K562 (cell line): ENCODE measurements around the gene POMGNT2. TPM values are rescaled to one million over a fixed set of nuclear protein-coding genes. Genes with fewer than 3 reads are reported as not detected.

Source experiments
- DACH1 ChIP-seq: fragments of 450-650 bp; IDR thresholded peaks from 2 replicates; pipeline ENCODE4 v1.6.1; 2018; ENCODE audit not compliant: partially characterized antibody
- JUND ChIP-seq, 2 experiments: IDR thresholded peaks; 2 replicates in 1 of 2; 3 replicates in 1 of 2; pipeline ENCODE4 v1.6.1; 2011; ENCODE audit warnings: borderline replicate concordance in 2 of 2, low read depth in 2 of 2, low read length in 2 of 2, improper control_type of control experiment in 1 of 2, missing biosample characterization in 1 of 2, missing genetic modification characterization in 1 of 2, missing genetic modification reagents in 1 of 2
- SMAD1 ChIP-seq: fragments of 150-350 bp; IDR thresholded peaks from 2 replicates; pipeline ENCODE4 v1.6.1; 2014; ENCODE audit warnings: low read length, low read depth; ENCODE audit not compliant: partially characterized antibody
- SMAD3 ChIP-seq: fragments of 450-650 bp; formaldehyde crosslinking; conservative IDR thresholded peaks from 2 replicates; pipeline ENCODE4 v1.4.0; 2020; ENCODE audit warnings: mild to moderate bottlenecking
- ZNF766 ChIP-seq: fragments of 200-800 bp; sonication (Bioruptor generic); conservative IDR thresholded peaks from 2 replicates; pipeline ENCODE4 v1.6.1; 2016; ENCODE audit warnings: missing genetic modification characterization, missing compliant biosample characterization
- polyA plus RNA-seq, 8 experiments: library from polyadenylated mRNA; depleted of rRNA in 4 of 8; stranded (reverse) in 5 of 8; unstranded in 3 of 8; fragments of >200 nt; fragmentation: Nextera tagmentation in 2 of 8; fragmentation: Illumina TruSeq in 1 of 8; extraction: Ambion mirVana in 2 of 8; extraction: Trizol in 1 of 8; gene quantifications; 2 replicates each; pipeline versions ENCODE4 v1.2.1 to v1.2.3, GENCODE V29; 2011 to 2014; ENCODE audit warnings: inconsistent platforms in 1 of 8, missing spikeins in 1 of 8
- total RNA-seq, 7 experiments: library from RNA; depleted of rRNA in 6 of 7; stranded (reverse); fragments of >200 nt in 6 of 7; fragmentation: Illumina TruSeq in 2 of 7; extraction: Trizol in 2 of 7; gene quantifications; 2 replicates each; pipeline versions ENCODE4 v1.2.1 to v1.2.3, GENCODE V29; 2011 to 2021; ENCODE audit warnings: low replicate concordance in 1 of 7
- TF ChIP-seq, protein P1 (sequence below): fragments of 200-800 bp; sonication (Bioruptor generic); IDR thresholded peaks from 2 replicates; pipeline ENCODE4 v1.6.1; 2017; ENCODE audit warnings: missing genetic modification characterization, missing compliant biosample characterization
- TF ChIP-seq, protein P2 (sequence below): fragments of 450-650 bp; IDR thresholded peaks from 2 replicates; pipeline ENCODE4 v1.6.1; 2016
- TF ChIP-seq, protein P3 (sequence below): fragments of 250-450 bp; sonication (Bioruptor Pico); IDR thresholded peaks from 2 replicates; pipeline ENCODE4 v1.5.0; 2021; ENCODE audit warnings: mild to moderate bottlenecking, moderate library complexity
- TF ChIP-seq, protein P4 (sequence below), 2 experiments: fragments of 450-650 bp in 1 of 2; sonication (generic) in 1 of 2; formaldehyde crosslinking in 1 of 2; IDR thresholded peaks in 1 of 2; conservative IDR thresholded peaks in 1 of 2; 2 replicates each; pipeline versions ENCODE4 v1.6.1 to v1.8.1; 2016 to 2023; ENCODE audit warnings: mild to moderate bottlenecking in 2 of 2, moderate library complexity in 2 of 2, inconsistent platforms in 1 of 2, missing genetic modification reagents in 1 of 2
- TF ChIP-seq, protein P5 (sequence below): fragments of 450-650 bp; IDR thresholded peaks from 2 replicates; pipeline ENCODE4 v1.6.1; 2017; ENCODE audit warnings: antibody characterized with exemption, mild to moderate bottlenecking

Gene POMGNT2
- total and polyA plus RNA-seq, 9 of the 15 experiments (the other 6 are each of a cell fraction or from before 2014, with no cell fraction given): 0.65 to 14.1 (median 10.3) TPM

DNA sequence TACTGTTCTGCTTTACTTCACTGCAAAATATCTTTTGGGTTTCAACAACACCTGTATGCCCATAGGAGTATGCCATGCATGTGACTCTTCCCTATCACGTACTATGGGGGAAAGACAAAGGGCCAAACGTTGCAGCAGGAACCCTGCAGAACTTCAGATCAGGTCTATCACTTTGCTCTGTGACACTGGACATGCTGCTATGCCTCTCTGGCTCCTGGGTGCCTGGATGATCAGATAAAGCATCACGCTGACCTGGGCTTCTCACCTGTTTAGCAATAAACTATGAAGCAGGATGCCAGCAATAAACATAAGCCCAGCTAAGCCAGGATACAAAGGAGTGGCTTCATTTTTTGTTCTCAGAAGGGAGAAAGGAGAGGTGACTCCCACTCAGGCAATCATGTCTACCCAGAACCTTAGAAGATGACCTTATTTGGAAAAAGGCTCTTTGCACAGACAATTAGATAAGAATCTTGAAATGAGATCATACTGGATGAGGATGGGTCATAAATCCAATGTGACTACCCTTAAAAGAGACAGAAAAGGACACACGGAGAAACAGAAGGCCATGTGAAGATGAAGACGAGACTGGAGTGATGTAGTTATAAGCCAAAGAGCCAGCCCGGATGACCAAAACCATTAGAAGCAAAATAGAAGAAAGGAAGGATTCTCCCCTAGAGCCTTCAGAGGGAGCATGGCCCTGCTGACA lies 19.3 kb downstream of the POMGNT2 start (continued):
- TF ChIP-seq, protein P1, sequence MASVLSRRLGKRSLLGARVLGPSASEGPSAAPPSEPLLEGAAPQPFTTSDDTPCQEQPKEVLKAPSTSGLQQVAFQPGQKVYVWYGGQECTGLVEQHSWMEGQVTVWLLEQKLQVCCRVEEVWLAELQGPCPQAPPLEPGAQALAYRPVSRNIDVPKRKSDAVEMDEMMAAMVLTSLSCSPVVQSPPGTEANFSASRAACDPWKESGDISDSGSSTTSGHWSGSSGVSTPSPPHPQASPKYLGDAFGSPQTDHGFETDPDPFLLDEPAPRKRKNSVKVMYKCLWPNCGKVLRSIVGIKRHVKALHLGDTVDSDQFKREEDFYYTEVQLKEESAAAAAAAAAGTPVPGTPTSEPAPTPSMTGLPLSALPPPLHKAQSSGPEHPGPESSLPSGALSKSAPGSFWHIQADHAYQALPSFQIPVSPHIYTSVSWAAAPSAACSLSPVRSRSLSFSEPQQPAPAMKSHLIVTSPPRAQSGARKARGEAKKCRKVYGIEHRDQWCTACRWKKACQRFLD (CRISPR knock-in tag): peak; percentile 90
- TF ChIP-seq, protein P2, sequence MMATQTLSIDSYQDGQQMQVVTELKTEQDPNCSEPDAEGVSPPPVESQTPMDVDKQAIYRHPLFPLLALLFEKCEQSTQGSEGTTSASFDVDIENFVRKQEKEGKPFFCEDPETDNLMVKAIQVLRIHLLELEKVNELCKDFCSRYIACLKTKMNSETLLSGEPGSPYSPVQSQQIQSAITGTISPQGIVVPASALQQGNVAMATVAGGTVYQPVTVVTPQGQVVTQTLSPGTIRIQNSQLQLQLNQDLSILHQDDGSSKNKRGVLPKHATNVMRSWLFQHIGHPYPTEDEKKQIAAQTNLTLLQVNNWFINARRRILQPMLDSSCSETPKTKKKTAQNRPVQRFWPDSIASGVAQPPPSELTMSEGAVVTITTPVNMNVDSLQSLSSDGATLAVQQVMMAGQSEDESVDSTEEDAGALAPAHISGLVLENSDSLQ: peak; percentile 89
- TF ChIP-seq SMAD3 (CRISPR knock-in tag) (0 out of 2 replicates have a peak, but pooled peaks have one; percentile 49), JUND (IDR thresholded peaks at IDR 0.05; ENCODE audit: borderline replicate concordance, low read depth, low read length) (peak; percentile 88), JUND (tag; IDR thresholded peaks at IDR 0.05; ENCODE audit: borderline replicate concordance, low read depth, low read length) (peak; percentile 91), ZNF766 (CRISPR knock-in tag) (peak; percentile 87), SMAD1 (no peak), DACH1 (no peak)
- TF ChIP-seq, protein P3, sequence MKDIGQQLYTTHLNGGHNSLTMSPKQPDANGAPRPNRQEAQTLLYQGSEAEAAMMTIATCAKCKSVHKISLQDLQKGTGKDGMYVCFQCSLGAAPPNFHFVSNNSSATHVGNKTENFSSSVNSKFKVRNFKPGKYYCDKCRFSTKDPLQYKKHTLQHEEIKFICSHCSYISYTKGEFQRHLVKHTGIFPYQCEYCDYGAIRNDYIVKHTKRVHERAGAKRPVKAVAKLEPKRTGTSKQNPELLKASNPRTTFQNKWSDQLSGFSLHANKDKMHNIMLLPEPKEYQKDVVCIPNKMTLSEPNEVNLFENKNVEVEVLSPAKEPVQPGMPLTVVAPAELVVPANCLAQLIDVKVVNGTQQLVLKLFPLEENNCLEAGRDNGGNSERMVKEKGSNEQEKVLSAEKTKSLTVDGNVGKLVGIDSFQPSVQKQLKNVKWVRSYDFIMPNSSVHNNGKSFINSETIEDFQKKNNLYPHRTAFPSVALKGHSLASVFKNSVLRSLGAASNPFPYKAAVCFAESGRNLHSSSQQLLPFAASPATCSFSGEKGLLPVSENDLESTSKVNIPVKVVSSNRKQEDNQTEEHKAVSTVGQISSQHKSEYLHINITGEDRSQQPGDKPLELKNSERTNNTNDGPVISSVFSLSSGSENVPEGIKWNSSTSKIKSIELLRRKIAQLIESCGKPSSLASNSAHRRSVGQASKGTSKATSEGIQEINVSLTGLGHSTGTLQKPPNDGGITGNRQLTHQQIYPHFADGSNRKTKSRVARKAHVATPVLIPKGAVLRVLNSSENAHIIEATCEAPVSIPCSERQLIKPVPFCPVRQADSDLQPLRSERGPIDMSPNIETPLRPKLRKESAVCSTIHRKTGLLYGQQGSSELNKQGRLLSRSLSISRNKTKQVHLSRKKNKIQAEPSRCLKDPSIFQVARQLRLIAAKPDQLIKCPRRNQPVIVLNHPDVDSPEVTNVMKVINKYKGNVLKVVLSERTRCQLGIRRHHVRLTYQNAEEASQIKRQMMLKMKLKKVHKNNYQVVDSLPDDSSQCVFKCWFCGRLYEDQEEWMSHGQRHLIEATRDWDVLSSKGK (CRISPR knock-in tag): no peak
- TF ChIP-seq, protein P4, sequence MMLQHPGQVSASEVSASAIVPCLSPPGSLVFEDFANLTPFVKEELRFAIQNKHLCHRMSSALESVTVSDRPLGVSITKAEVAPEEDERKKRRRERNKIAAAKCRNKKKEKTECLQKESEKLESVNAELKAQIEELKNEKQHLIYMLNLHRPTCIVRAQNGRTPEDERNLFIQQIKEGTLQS (IDR thresholded peaks at IDR 0.05): peak; percentile 90
- TF ChIP-seq, protein P4 (CRISPR knock-in tag; conservative IDR thresholded peaks at IDR 0.05): 0 out of 2 replicates have a peak, but pooled peaks have one; percentile 20
- TF ChIP-seq, protein P5, sequence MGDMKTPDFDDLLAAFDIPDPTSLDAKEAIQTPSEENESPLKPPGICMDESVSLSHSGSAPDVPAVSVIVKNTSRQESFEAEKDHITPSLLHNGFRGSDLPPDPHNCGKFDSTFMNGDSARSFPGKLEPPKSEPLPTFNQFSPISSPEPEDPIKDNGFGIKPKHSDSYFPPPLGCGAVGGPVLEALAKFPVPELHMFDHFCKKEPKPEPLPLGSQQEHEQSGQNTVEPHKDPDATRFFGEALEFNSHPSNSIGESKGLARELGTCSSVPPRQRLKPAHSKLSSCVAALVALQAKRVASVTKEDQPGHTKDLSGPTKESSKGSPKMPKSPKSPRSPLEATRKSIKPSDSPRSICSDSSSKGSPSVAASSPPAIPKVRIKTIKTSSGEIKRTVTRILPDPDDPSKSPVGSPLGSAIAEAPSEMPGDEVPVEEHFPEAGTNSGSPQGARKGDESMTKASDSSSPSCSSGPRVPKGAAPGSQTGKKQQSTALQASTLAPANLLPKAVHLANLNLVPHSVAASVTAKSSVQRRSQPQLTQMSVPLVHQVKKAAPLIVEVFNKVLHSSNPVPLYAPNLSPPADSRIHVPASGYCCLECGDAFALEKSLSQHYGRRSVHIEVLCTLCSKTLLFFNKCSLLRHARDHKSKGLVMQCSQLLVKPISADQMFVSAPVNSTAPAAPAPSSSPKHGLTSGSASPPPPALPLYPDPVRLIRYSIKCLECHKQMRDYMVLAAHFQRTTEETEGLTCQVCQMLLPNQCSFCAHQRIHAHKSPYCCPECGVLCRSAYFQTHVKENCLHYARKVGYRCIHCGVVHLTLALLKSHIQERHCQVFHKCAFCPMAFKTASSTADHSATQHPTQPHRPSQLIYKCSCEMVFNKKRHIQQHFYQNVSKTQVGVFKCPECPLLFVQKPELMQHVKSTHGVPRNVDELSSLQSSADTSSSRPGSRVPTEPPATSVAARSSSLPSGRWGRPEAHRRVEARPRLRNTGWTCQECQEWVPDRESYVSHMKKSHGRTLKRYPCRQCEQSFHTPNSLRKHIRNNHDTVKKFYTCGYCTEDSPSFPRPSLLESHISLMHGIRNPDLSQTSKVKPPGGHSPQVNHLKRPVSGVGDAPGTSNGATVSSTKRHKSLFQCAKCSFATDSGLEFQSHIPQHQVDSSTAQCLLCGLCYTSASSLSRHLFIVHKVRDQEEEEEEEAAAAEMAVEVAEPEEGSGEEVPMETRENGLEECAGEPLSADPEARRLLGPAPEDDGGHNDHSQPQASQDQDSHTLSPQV: no peak
